ENCODE data around the gene SPSB3.

DNA sequence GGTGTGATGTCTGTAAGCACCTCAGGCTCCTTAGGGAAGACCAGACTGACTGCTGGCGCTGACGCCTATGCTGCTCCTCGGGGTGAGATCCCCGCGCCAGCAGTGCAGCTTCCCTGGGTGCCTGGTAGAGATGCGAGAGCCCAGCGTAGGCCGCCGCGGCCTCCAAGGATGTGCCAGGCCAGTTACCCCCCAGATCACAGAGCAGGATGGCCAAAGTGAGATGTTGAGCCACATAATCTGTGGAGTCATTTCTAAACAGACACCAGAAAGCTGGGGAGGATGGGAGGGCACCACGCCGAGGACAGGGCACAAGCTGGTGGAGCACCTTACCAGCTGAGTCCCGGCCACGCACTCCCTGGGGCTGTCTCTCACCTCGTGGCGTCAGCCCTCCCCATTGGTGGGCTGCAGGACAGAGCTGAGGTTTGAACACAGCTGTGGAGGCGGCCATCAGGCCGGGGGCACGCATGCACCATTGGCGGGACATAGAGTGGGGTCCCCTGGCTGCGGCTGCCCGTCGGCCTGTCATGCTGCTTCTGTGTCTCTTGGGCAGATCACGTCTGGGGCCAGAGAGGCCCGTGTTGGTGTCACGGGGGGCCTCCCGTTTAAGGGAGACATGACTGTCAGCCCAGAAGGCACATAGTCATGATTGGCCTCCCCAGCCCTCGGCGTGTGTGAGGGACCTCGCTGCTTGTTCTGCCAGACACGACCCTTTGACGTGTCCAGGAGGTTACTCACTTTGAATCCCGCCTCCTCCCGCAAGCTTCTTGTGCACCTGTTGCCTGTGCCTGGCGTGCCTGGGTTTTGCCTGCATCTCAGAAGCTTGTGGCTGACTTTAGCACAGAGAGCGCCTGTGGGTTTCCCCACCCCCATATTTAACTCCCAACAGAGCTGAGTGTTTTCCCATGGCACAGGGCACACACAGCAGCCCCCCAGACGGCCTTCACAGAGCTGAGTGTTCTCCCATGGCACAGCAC, 54.4 kb downstream of the SPSB3 start:
- no peak for TF ChIP-seq EZH2 (IDR thresholded peaks at IDR 0.05; ENCODE audit: low read length)
- TF ChIP-seq, protein P1, sequence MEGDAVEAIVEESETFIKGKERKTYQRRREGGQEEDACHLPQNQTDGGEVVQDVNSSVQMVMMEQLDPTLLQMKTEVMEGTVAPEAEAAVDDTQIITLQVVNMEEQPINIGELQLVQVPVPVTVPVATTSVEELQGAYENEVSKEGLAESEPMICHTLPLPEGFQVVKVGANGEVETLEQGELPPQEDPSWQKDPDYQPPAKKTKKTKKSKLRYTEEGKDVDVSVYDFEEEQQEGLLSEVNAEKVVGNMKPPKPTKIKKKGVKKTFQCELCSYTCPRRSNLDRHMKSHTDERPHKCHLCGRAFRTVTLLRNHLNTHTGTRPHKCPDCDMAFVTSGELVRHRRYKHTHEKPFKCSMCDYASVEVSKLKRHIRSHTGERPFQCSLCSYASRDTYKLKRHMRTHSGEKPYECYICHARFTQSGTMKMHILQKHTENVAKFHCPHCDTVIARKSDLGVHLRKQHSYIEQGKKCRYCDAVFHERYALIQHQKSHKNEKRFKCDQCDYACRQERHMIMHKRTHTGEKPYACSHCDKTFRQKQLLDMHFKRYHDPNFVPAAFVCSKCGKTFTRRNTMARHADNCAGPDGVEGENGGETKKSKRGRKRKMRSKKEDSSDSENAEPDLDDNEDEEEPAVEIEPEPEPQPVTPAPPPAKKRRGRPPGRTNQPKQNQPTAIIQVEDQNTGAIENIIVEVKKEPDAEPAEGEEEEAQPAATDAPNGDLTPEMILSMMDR (optimal IDR thresholded peaks at IDR 0.05 in 1 of 3, IDR thresholded peaks at IDR 0.05 in 1 of 3, conservative IDR thresholded peaks at IDR 0.05 in 1 of 3; ENCODE audit: extremely low read depth in 1 of 3, insufficient read depth in 2 of 3, low read length in 3 of 3): no peak
